HepG2 (cell line): ENCODE data around the gene TBL3. TPM values are rescaled to one million over a fixed set of nuclear protein-coding genes. Genes with fewer than 3 reads are reported as not detected.
A peak's percentile ranks its signal among the peaks of the same experiment; 100 is the strongest.

Source experiments
- AKNA ChIP-seq: sonication (generic); formaldehyde crosslinking; IDR thresholded peaks from 2 replicates; pipeline ENCODE4 v1.4.0; 2020; ENCODE audit warnings: missing genetic modification reagents, borderline replicate concordance
- CCAR2 ChIP-seq: fragments of 200-400 bp; formaldehyde crosslinking; optimal IDR thresholded peaks from 2 replicates; pipeline ENCODE3; 2018; ENCODE audit warnings: low read depth, mild to moderate bottlenecking, low read length, moderate library complexity
- GABPA ChIP-seq, 2 experiments: IDR thresholded peaks; 2 replicates each; pipeline ENCODE4 v1.6.1; 2011 to 2016; ENCODE audit warnings: low read depth in 2 of 2, low read length in 1 of 2, missing biosample characterization in 1 of 2, missing genetic modification characterization in 1 of 2
- HNF1B ChIP-seq: sonication (generic); formaldehyde crosslinking; IDR thresholded peaks from 2 replicates; pipeline ENCODE4 v1.5.1; 2020; ENCODE audit warnings: mild to moderate bottlenecking, moderate library complexity, missing genetic modification reagents
- KMT2B ChIP-seq: IDR thresholded peaks from 2 replicates; pipeline ENCODE4 v1.6.1; 2016; ENCODE audit warnings: missing genetic modification reagents, missing compliant biosample characterization
- NKX3-1 ChIP-seq: sonication (generic); formaldehyde crosslinking; IDR thresholded peaks from 2 replicates; pipeline ENCODE4 v1.5.0; 2020; ENCODE audit warnings: missing genetic modification reagents
- PAX8 ChIP-seq: sonication (generic); formaldehyde crosslinking; IDR thresholded peaks from 2 replicates; pipeline ENCODE4 v1.8.0; 2022; ENCODE audit warnings: mild to moderate bottlenecking, missing genetic modification reagents, borderline replicate concordance
- PTBP1 ChIP-seq: fragments of 200-400 bp; formaldehyde crosslinking; IDR thresholded peaks from 2 replicates; pipeline ENCODE4 v1.6.1; 2018; ENCODE audit warnings: low read length, low read depth; ENCODE audit not compliant: poor library complexity, severe bottlenecking
- SMC3 ChIP-seq: IDR thresholded peaks from 2 replicates; pipeline ENCODE4 v1.6.1; 2011; ENCODE audit warnings: low read length, improper control_type of control experiment
- SOX5 ChIP-seq: IDR thresholded peaks from 2 replicates; pipeline ENCODE4 v1.6.1; 2016; ENCODE audit warnings: borderline replicate concordance
- XBP1 ChIP-seq: sonication (generic); formaldehyde crosslinking; IDR thresholded peaks from 2 replicates; pipeline ENCODE4 v1.5.0; 2020; ENCODE audit warnings: missing genetic modification reagents
- ZBTB39 ChIP-seq: sonication (generic); formaldehyde crosslinking; IDR thresholded peaks from 2 replicates; pipeline ENCODE4 v1.5.0; 2020; ENCODE audit warnings: missing genetic modification reagents
- ZFP91 ChIP-seq: sonication (generic); formaldehyde crosslinking; IDR thresholded peaks from 2 replicates; pipeline ENCODE4 v1.9.0; 2022; ENCODE audit warnings: missing genetic modification reagents, mild to moderate bottlenecking, borderline replicate concordance
- ZNF326 ChIP-seq: sonication (generic); formaldehyde crosslinking; IDR thresholded peaks from 2 replicates; pipeline ENCODE4 v1.4.0; 2020; ENCODE audit warnings: missing genetic modification reagents, borderline replicate concordance
- ZNF496 ChIP-seq: sonication (generic); formaldehyde crosslinking; IDR thresholded peaks from 2 replicates; pipeline ENCODE4 v1.8.1; 2023; ENCODE audit warnings: mild to moderate bottlenecking, moderate library complexity, missing genetic modification reagents; ENCODE audit not compliant: insufficient replicate concordance
- ZNF615 ChIP-seq: sonication (generic); formaldehyde crosslinking; IDR thresholded peaks from 2 replicates; pipeline ENCODE4 v1.5.0; 2020; ENCODE audit warnings: mild to moderate bottlenecking, missing genetic modification reagents, borderline replicate concordance
- ZSCAN21 ChIP-seq: sonication (generic); formaldehyde crosslinking; IDR thresholded peaks from 2 replicates; pipeline ENCODE4 v1.8.0; 2022; ENCODE audit warnings: mild to moderate bottlenecking, missing genetic modification reagents, moderate library complexity, borderline replicate concordance
- polyA plus RNA-seq, 8 experiments: library from polyadenylated mRNA; depleted of rRNA in 3 of 8; stranded (reverse) in 7 of 8; unstranded in 1 of 8; fragments of >200 nt; fragmentation: Illumina TruSeq in 4 of 8; extraction: Trizol in 4 of 8; gene quantifications; 2 replicates each; pipeline versions ENCODE4 v1.2.1 to v1.2.3, GENCODE V29; 2011 to 2016; ENCODE audit warnings: low read depth in 4 of 8, missing spikeins in 1 of 8, mixed read lengths in 1 of 8; ENCODE audit not compliant: insufficient read depth in 1 of 8
- total RNA-seq, 5 experiments: library from RNA; depleted of rRNA; stranded (reverse); fragments of >200 nt; fragmentation: Illumina TruSeq; extraction: Trizol; gene quantifications; 2 replicates each; pipeline ENCODE4 v1.2.3, GENCODE V29; 2016; ENCODE audit warnings: low read depth in 1 of 5

The TBL3 gene
- total and polyA plus RNA-seq, 2 of the 13 experiments (the other 11 are each of a cell fraction or from before 2014, with no cell fraction given) = 16.8 to 38.0 TPM

- TF ChIP-seq GABPA (IDR thresholded peaks at IDR 0.05; ENCODE audit: low read depth, low read length) (no peak), GABPA (CRISPR knock-in tag; IDR thresholded peaks at IDR 0.05; ENCODE audit: low read depth) (no peak), AKNA (CRISPR knock-in tag) (no peak), KMT2B (0 out of 2 replicates have a peak, but pooled peaks have one; percentile 7), PAX8 (CRISPR knock-in tag) (no peak), ZNF615 (CRISPR knock-in tag) (no peak), ZBTB39 (CRISPR knock-in tag) (peak; percentile 63; the same call in 1 of the 2 replicates), XBP1 (CRISPR knock-in tag) (no peak), ZFP91 (CRISPR knock-in tag) (peak; percentile 46; the same call in 1 of the 2 replicates), SOX5 (no peak), ZNF326 (no peak), ZSCAN21 (CRISPR knock-in tag) (peak; percentile 23; the same call in 1 of the 2 replicates), PTBP1 (no peak), SMC3 (peak; percentile 23; the same call in 1 of the 2 replicates), HNF1B (CRISPR knock-in tag) (no peak; the same call in 1 of the 2 replicates), NKX3-1 (CRISPR knock-in tag) (no peak), CCAR2 (no peak), ZNF496 (CRISPR knock-in tag) (no peak)
Measured at GRCh38 chr16:1932050-1933028, 39.5 kb upstream of the TBL3 start (continued).
